ENCODE measurements around the gene PCDHGB4. TPM values are rescaled to one million over a fixed set of nuclear protein-coding genes. Genes with fewer than 3 reads are reported as not detected.

Gene PCDHGB4
- total RNA-seq, 1 experiment from 2014 or later, result not detected

GRCh38 chr5:141434006-141434405 is 46.5 kb downstream of the PCDHGB4 start:
- 0 out of 2 replicates have a peak, but pooled peaks cover 3% of the 10 kb centered on the region for H3K9me3 ChIP-seq (ENCODE audit: insufficient read depth, low read depth)
- no peak overlapping the region for H3K27ac ChIP-seq
- no peaks in the 10 kb centered on the region for H3F3A ChIP-seq (ENCODE audit: insufficient read depth, low read depth)
- H4K20me1 ChIP-seq (ENCODE audit: insufficient read depth), result no peaks in the 10 kb centered on the region
- H3K4me2 ChIP-seq, result no peak overlapping the region
- BruUV-seq (replicated peaks), result no TSS peak
- H2AFZ ChIP-seq, result no peak overlapping the region
- CTCF ChIA-PET, result no interaction called here
- no peak for TF ChIP-seq CTCF (conservative IDR thresholded peaks at IDR 0.05)
- TF ChIP-seq EZH2 (IDR thresholded peaks at IDR 0.05; ENCODE audit: low read depth), result no peak
- H3K27me3 ChIP-seq (ENCODE audit: insufficient read depth, low read depth), result peaks cover 20% of the 10 kb centered on the region; the same call in 1 of the 2 replicates
- no peaks in the 10 kb centered on the region for H3K4me1 ChIP-seq (replicated peaks; ENCODE audit: insufficient read depth)
- H3K36me3 ChIP-seq (ENCODE audit: low read depth), result no peaks in the 10 kb centered on the region
- H3K79me2 ChIP-seq (ENCODE audit: low read depth), result no peaks in the 10 kb centered on the region
- no peak for DNase-seq
- H3K4me3 ChIP-seq, result no peak overlapping the region
- H3K9me2 ChIP-seq (ENCODE audit: insufficient read depth), result no peaks in the 10 kb centered on the region
- intact Hi-C loops (cut with micrococcal nuclease; ENCODE audit: unreplicated experiment), result no loop called here
- POLR2A ChIA-PET (ENCODE audit: unreplicated experiment), result no interaction called here

- Histone ChIP-seq H3K36me3 (ENCODE audit: low read depth) (no peaks in the 10 kb centered on the region), H2AFZ (no peak overlapping the region), H3K4me3 (no peak overlapping the region), H3K4me1 (replicated peaks; ENCODE audit: insufficient read depth) (no peaks in the 10 kb centered on the region), H4K20me1 (ENCODE audit: insufficient read depth) (no peaks in the 10 kb centered on the region), H3K27ac (no peak overlapping the region), H3K9me2 (ENCODE audit: insufficient read depth) (no peaks in the 10 kb centered on the region), H3K79me2 (ENCODE audit: low read depth) (no peaks in the 10 kb centered on the region), H3K9me3 (ENCODE audit: insufficient read depth, low read depth) (no peaks in the 10 kb centered on the region), H3K27me3 (ENCODE audit: insufficient read depth, low read depth) (peaks cover 32% of the 10 kb centered on the region; the same call in 1 of the 2 replicates), H3K4me2 (no peak overlapping the region), H3F3A (ENCODE audit: insufficient read depth, low read depth) (no peaks in the 10 kb centered on the region)
- TF ChIP-seq CTCF (conservative IDR thresholded peaks at IDR 0.05) (no peak), EZH2 (IDR thresholded peaks at IDR 0.05; ENCODE audit: low read depth) (no peak)
- BruUV-seq (replicated peaks), result no TSS peak
- ChIA-PET POLR2A (ENCODE audit: unreplicated experiment) (no interaction called here), CTCF (no interaction called here)
- DNase-seq, result no peak
- intact Hi-C loops (cut with micrococcal nuclease; ENCODE audit: unreplicated experiment), result no loop called here
Measured at GRCh38 chr5:141437221-141437620, 49.7 kb downstream of the PCDHGB4 start.

GRCh38 chr5:141439411-141440141 is 52.1 kb downstream of the PCDHGB4 start:
- H3K9me3 ChIP-seq (ENCODE audit: insufficient read depth, low read depth), result no peaks in the 10 kb centered on the region
- no peaks in the 10 kb centered on the region for H3K9me2 ChIP-seq (ENCODE audit: insufficient read depth)
- H3K36me3 ChIP-seq (ENCODE audit: low read depth), result no peaks in the 10 kb centered on the region
- DNase-seq, result peak in 1 of 2 experiments; percentile 6
- POLR2A ChIA-PET (ENCODE audit: unreplicated experiment), result no interaction called here
- H3K27ac ChIP-seq, result no peak overlapping the region
- peaks cover 27% of the 10 kb centered on the region; the same call in 1 of the 2 replicates for H3K27me3 ChIP-seq (ENCODE audit: insufficient read depth, low read depth)
- no TSS peak for BruUV-seq (replicated peaks)
- no peaks in the 10 kb centered on the region for H3K79me2 ChIP-seq (ENCODE audit: low read depth)
- H4K20me1 ChIP-seq (ENCODE audit: insufficient read depth), result no peaks in the 10 kb centered on the region
- H3F3A ChIP-seq (ENCODE audit: insufficient read depth, low read depth), result no peaks in the 10 kb centered on the region
- CTCF ChIA-PET, result interaction anchor here (0.6 to 0.7 kb wide), 2 partner anchors 51 to 116 kb away, joined by 3 to 5 read pairs; no protein-coding TSS in a partner anchor
- 0 out of 2 replicates have a peak overlapping the region, but pooled peaks have one; percentile 55 for H2AFZ ChIP-seq
- no peak overlapping the region for H3K4me2 ChIP-seq
- H3K4me3 ChIP-seq, result no peak overlapping the region
- H3K4me1 ChIP-seq (replicated peaks; ENCODE audit: insufficient read depth), result no peaks in the 10 kb centered on the region
- TF ChIP-seq EZH2 (IDR thresholded peaks at IDR 0.05; ENCODE audit: low read depth), result no peak
- TF ChIP-seq CTCF (conservative IDR thresholded peaks at IDR 0.05), result no peak
- intact Hi-C loops (cut with micrococcal nuclease; ENCODE audit: unreplicated experiment), result no loop called here

Other genes starting within 250 kb of the PCDHGB4 start
- not detected in 2 replicates for gene PCDHB6, start 237.6 kb upstream of the PCDHGB4 start, total RNA-seq (2021)
- gene PCDHB7, start 215.1 kb upstream of the PCDHGB4 start, total RNA-seq (2021), result not detected in 2 replicates
- gene PCDHB8, start 209.9 kb upstream of the PCDHGB4 start, total RNA-seq (2021), result not detected in 2 replicates
- gene PCDHB16, start 205.3 kb upstream of the PCDHGB4 start, total RNA-seq (2021), result not detected in 2 replicates
- gene PCDHB9, start 200.5 kb upstream of the PCDHGB4 start, total RNA-seq (2021), result not detected in 2 replicates
- not detected in 2 replicates for gene PCDHB10, start 195.3 kb upstream of the PCDHGB4 start, total RNA-seq (2021)
- not detected in 2 replicates for gene PCDHB11, start 188.1 kb upstream of the PCDHGB4 start, total RNA-seq (2021)
- not detected in 2 replicates for gene PCDHB12, start 179.0 kb upstream of the PCDHGB4 start, total RNA-seq (2021)
- not detected in 2 replicates for gene PCDHB13, start 173.8 kb upstream of the PCDHGB4 start, total RNA-seq (2021)
- gene PCDHB14, start 164.4 kb upstream of the PCDHGB4 start, total RNA-seq (2021), result 0.07 TPM in 1 of 2 replicates, not detected in the other
- gene PCDHB15, start 142.3 kb upstream of the PCDHGB4 start, total RNA-seq (2021), result not detected in 2 replicates
- gene SLC25A2, start 83.6 kb upstream of the PCDHGB4 start, total RNA-seq (2021), result 0.33 and 0.55 TPM in 2 replicates
- gene TAF7, start 66.9 kb upstream of the PCDHGB4 start, total RNA-seq (2021), result 56.1 and 57.6 TPM in 2 replicates
- 0.07 TPM in 1 of 2 replicates, not detected in the other for gene PCDHGA1, start 57.2 kb upstream of the PCDHGB4 start, total RNA-seq (2021)
- gene PCDHGA2, start 48.9 kb upstream of the PCDHGB4 start, total RNA-seq (2021), result 0.11 and 0.13 TPM in 2 replicates
- gene PCDHGA3, start 43.9 kb upstream of the PCDHGB4 start, total RNA-seq (2021), result not detected in 2 replicates
- not detected in 2 replicates for gene PCDHGB1, start 37.6 kb upstream of the PCDHGB4 start, total RNA-seq (2021)
- gene PCDHGA4, start 32.7 kb upstream of the PCDHGB4 start, total RNA-seq (2021), result not detected in 2 replicates
- gene PCDHGB2, start 27.7 kb upstream of the PCDHGB4 start, total RNA-seq (2021), result 0.28 and 0.33 TPM in 2 replicates
- 0.13 and 0.20 TPM in 2 replicates for gene PCDHGA5, start 23.5 kb upstream of the PCDHGB4 start, total RNA-seq (2021)
- gene PCDHGB3, start 17.5 kb upstream of the PCDHGB4 start, total RNA-seq (2021), result not detected in 2 replicates
- 0.17 TPM in 1 of 2 replicates, not detected in the other for gene PCDHGA6, start 13.8 kb upstream of the PCDHGB4 start, total RNA-seq (2021)
- gene PCDHGA7, start 5.0 kb upstream of the PCDHGB4 start, total RNA-seq (2021), result not detected in 2 replicates
- gene PCDHGA8, start 4.9 kb downstream of the PCDHGB4 start, total RNA-seq (2021), result not detected in 2 replicates
- not detected in 2 replicates for gene PCDHGB5, start 10.2 kb downstream of the PCDHGB4 start, total RNA-seq (2021)
- not detected in 2 replicates for gene PCDHGA9, start 15.1 kb downstream of the PCDHGB4 start, total RNA-seq (2021)
- not detected in 2 replicates for gene PCDHGB6, start 20.3 kb downstream of the PCDHGB4 start, total RNA-seq (2021)
- gene PCDHGA10, start 25.3 kb downstream of the PCDHGB4 start, total RNA-seq (2021), result 0.13 and 0.15 TPM in 2 replicates
- 0.13 and 0.17 TPM in 2 replicates for gene PCDHGB7, start 30.0 kb downstream of the PCDHGB4 start, total RNA-seq (2021)
- 0.18 and 0.22 TPM in 2 replicates for gene PCDHGA11, start 33.4 kb downstream of the PCDHGB4 start, total RNA-seq (2021)
- gene PCDHGA12, start 42.8 kb downstream of the PCDHGB4 start, total RNA-seq (2021), result not detected in 2 replicates
- gene PCDHGC3, start 88.3 kb downstream of the PCDHGB4 start, total RNA-seq (2021), result 0.50 and 0.53 TPM in 2 replicates
- gene PCDHGC4, start 97.3 kb downstream of the PCDHGB4 start, total RNA-seq (2021), result not detected in 2 replicates
- not detected in 2 replicates for gene PCDHGC5, start 101.4 kb downstream of the PCDHGB4 start, total RNA-seq (2021)
- gene DIAPH1, start 231.3 kb downstream of the PCDHGB4 start, total RNA-seq (2021), result 148 and 157 TPM in 2 replicates
- gene HDAC3, start 249.2 kb downstream of the PCDHGB4 start, total RNA-seq (2021), result 76.0 and 87.0 TPM in 2 replicates
- gene RELL2, start 249.3 kb downstream of the PCDHGB4 start, total RNA-seq (2021), result 3.3 and 5.0 TPM in 2 replicates

Data from PC-9 (cell line).